NT2/D1 (cell line): ENCODE measurements around the gene ANO9.

Experiments
- YY1 ChIP-seq: IDR thresholded peaks from 2 replicates; pipeline ENCODE4 v1.6.1; 2011; ENCODE audit not compliant: insufficient read length, insufficient read depth
- ZNF274 ChIP-seq: IDR thresholded peaks from 2 replicates; pipeline ENCODE4 v1.6.1; 2011; ENCODE audit warnings: mild to moderate bottlenecking, low read depth, low read length

DNA sequence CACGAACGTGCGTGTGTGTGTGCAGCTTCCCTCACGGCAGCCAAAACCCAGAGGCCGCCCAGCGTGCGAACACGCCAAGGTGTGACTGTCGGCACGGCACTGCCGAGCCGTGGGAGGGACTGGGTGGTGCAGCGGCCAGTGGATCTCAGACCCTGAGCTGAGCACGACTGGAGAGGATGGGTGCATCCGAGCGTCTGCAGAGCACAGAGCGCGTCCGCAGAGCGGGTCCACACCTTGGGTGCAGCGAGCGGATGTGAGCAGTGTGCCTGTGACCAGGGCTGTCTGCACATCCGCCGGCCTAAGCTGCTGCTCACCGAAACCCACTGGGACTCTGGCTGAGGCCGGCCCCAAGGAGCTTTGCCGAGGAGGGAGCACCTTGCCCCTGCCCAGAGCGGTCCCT lies 31.0 kb upstream of the ANO9 start:
- TF ChIP-seq YY1 (no peak), ZNF274 (no peak)
